ENCODE measurements around the gene REG3G. TPM values are rescaled to one million over a fixed set of nuclear protein-coding genes. Genes with fewer than 3 reads are reported as not detected.
A peak's percentile ranks its signal among the peaks of the same experiment; 100 is the strongest.

The REG3G gene
- total RNA-seq: not detected
- 1 to 10 TPM in 1 of 3 donors, under 1 TPM in 1, not detected in 1; 0.40 to 6.9 TPM for polyA plus RNA-seq
- long read RNA-seq, donor 1: 0 reads
- long read RNA-seq, donor 2: 0 reads
- long read RNA-seq, donor 3: 0 reads
- long read RNA-seq, donor 4: 0 reads
- long read RNA-seq, donor 5: 0 reads
- long read RNA-seq, donor 6: 0 reads
- long read RNA-seq, donor 7: 0 reads
- long read RNA-seq, donor 8: 0 reads
- long read RNA-seq, donor 9: 0 reads
- long read RNA-seq, donor 10: 0 reads

- H3K4me3 ChIP-seq: no peak within 1 kb of the TSS
- H3K27me3 ChIP-seq: peaks cover 0 to 3% (median 0%) of the 10 kb centered on the region in 3 donors
- 11 to 30% (median 26%) methylated on average over 3 of the region's 3 CpGs for WGBS, 5 donors
- no peak within 1 kb of the TSS for H3K27ac ChIP-seq
- DNase-seq: peak in 1 of 2 donors; percentile 41
- no peaks in the 10 kb centered on the region for H3K9me3 ChIP-seq
- TF ChIP-seq POLR2AphosphoS5 (IDR thresholded peaks at IDR 0.05): no peak
- TF ChIP-seq, protein P1, sequence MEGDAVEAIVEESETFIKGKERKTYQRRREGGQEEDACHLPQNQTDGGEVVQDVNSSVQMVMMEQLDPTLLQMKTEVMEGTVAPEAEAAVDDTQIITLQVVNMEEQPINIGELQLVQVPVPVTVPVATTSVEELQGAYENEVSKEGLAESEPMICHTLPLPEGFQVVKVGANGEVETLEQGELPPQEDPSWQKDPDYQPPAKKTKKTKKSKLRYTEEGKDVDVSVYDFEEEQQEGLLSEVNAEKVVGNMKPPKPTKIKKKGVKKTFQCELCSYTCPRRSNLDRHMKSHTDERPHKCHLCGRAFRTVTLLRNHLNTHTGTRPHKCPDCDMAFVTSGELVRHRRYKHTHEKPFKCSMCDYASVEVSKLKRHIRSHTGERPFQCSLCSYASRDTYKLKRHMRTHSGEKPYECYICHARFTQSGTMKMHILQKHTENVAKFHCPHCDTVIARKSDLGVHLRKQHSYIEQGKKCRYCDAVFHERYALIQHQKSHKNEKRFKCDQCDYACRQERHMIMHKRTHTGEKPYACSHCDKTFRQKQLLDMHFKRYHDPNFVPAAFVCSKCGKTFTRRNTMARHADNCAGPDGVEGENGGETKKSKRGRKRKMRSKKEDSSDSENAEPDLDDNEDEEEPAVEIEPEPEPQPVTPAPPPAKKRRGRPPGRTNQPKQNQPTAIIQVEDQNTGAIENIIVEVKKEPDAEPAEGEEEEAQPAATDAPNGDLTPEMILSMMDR (IDR thresholded peaks at IDR 0.05): no peak
- no peak for TF ChIP-seq EP300 (IDR thresholded peaks at IDR 0.05)
- no peak for TF ChIP-seq POLR2A (IDR thresholded peaks at IDR 0.05)
- no peaks in the 10 kb centered on the region for H3K36me3 ChIP-seq
- intact Hi-C loops (cut with DNase I; ENCODE audit: low total_unique reads): loop anchor here (10.0 kb wide), 1 partner anchor 199 kb away; no protein-coding TSS in a partner anchor
- H3K4me1 ChIP-seq: no peaks in the 10 kb centered on the region
Measured at GRCh38 chr2:79025421-79025820, at the start of gene REG3G. Gene REG3G (plus strand): TSS chr2:79025702. CDS start chr2:79026094, 392 bp downstream.

GRCh38 chr2:78977661-78978145 lies 47.8 kb upstream of the REG3G start:
- 46 to 68% (median 68%) methylated on average over 4 of the region's 4 CpGs for WGBS, 5 donors
- Histone ChIP-seq H3K4me1 (no peaks in the 10 kb centered on the region), H3K27ac (no peak overlapping the region), H3K27me3 (no peaks in the 10 kb centered on the region), H3K9me3 (no peaks in the 10 kb centered on the region), H3K36me3 (no peaks in the 10 kb centered on the region), H3K4me3 (no peak overlapping the region)
- TF ChIP-seq, protein P1 (IDR thresholded peaks at IDR 0.05): no peak
- TF ChIP-seq POLR2A (IDR thresholded peaks at IDR 0.05) (no peak), POLR2AphosphoS5 (IDR thresholded peaks at IDR 0.05) (no peak), EP300 (IDR thresholded peaks at IDR 0.05) (no peak)
- DNase-seq: no peak
- intact Hi-C loops (cut with DNase I; ENCODE audit: low total_unique reads): no loop called here

DNA sequence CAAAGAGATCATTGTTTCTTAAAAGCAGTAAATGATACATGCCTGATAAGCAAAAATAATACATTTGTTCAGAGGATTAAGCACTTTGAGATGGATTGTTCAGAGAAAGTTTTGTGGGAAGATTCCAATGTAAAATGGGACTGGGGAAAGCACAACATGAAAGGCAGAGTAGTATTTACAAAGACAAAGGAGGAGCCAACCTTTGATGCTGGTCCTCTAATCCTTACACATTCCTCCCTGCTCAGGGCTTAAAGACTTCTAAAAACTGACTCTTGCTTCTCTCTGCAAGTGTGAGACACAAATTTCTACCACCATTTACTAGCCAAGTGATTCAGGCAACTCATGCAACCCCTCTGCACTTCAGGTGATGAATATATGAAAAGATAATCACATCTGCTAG lies 47.2 kb upstream of the REG3G start:
- no peak overlapping the region for H3K4me3 ChIP-seq
- no peaks in the 10 kb centered on the region for H3K36me3 ChIP-seq
- no peaks in the 10 kb centered on the region for H3K27me3 ChIP-seq
- intact Hi-C loops (cut with DNase I; ENCODE audit: low total_unique reads): no loop called here
- no peak overlapping the region for H3K27ac ChIP-seq
- no peak for DNase-seq
- TF ChIP-seq POLR2AphosphoS5 (IDR thresholded peaks at IDR 0.05) (no peak), EP300 (IDR thresholded peaks at IDR 0.05) (no peak), POLR2A (IDR thresholded peaks at IDR 0.05) (no peak)
- TF ChIP-seq, protein P1 (IDR thresholded peaks at IDR 0.05): no peak
- H3K9me3 ChIP-seq: no peaks in the 10 kb centered on the region
- H3K4me1 ChIP-seq: no peaks in the 10 kb centered on the region

DNA sequence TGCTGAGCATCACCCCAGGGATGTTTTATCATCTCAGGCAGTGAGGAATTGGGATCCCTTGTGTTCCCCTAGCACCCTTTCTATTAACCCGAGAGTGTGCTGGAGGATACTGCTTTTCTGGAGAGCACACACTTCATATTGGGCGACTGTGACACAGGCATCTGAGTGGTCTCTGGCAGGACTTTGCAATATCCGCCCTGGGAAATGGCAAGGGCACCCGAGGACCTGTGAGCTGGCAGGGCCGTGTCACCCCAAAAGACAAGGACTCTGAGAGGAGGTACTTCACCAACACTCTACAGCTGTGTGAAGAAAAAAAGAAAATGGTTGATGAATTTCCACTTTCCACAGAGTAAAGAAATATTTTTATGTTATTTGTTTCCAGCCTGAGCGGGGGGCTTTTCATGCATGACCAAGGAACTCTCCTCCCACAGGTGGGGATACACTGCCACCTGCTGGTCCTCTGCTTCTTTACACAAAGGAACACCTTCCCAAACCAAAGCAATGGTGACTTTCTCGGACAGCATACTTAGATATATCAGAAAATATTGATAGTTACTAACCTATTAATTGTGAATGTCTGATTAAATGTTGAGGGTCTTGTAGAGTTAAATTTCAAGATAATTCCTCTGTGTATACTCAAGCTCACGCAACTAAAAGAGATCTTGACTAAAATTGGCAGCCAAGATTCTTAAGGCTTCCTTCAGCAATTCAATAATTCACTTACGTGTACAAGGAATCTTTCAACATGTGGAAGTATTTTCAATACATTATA lies 45.9 kb upstream of the REG3G start:
- peak; percentile 40 to 87 for DNase-seq
- TF ChIP-seq, protein P1 (IDR thresholded peaks at IDR 0.05): peak in 3 of 7 experiments; percentile 31 to 47 (median 42)
- no peak for TF ChIP-seq EP300 (IDR thresholded peaks at IDR 0.05)
- no peak for TF ChIP-seq POLR2AphosphoS5 (IDR thresholded peaks at IDR 0.05)
- Histone ChIP-seq H3K27me3 (no peaks in the 10 kb centered on the region), H3K9me3 (no peaks in the 10 kb centered on the region), H3K4me1 (no peaks in the 10 kb centered on the region), H3K36me3 (no peaks in the 10 kb centered on the region), H3K27ac (no peak overlapping the region), H3K4me3 (no peak overlapping the region)
- WGBS, 5 donors: 28 to 42% (median 38%) methylated on average over 9 of the region's 9 CpGs
- intact Hi-C loops (cut with DNase I; ENCODE audit: low total_unique reads): no loop called here

Measured in stomach (tissue), 19 donors.